IMR-90 (cell line): Measurements from ENCODE around the gene MET. TPM values are rescaled to one million over a fixed set of nuclear protein-coding genes. Genes with fewer than 3 reads are reported as not detected.

ENCODE experiments used
- ATAC-seq: fragments of 200-7000 bp; cut with Tn5 transposase; 2 replicates; pipeline ENCODE4 v1.9.1; 2020; ENCODE audit warnings: low read depth, mild to moderate bottlenecking, moderate library complexity
- BruUV-seq: library from RNA; stranded (reverse); fragments of 400-500 nt; replicated peaks from 2 replicates; lab custom pipeline; 2021; lab: Mats Ljungman, UMichigan
- CTCF ChIA-PET: fragments of 300-600 bp; formaldehyde crosslinking; extraction: SDS; loops from one replicate; lab custom pipeline; 2021; ENCODE audit warnings: antibody characterized with exemption; lab: Yijun Ruan, JAX
- POLR2A ChIA-PET: fragments of 300-600 bp; sonication (Branson Sonifier 250); formaldehyde crosslinking; loops from one replicate; lab custom pipeline; 2022; ENCODE audit warnings: antibody characterized with exemption; ENCODE audit not compliant: unreplicated experiment; lab: Charles Lee
- DNase-seq: peaks from one replicate; pipeline ENCODE4 v3.0.0; 2013
- H2AFZ ChIP-seq: replicated peaks from 2 replicates; pipeline ENCODE3; 2013; ENCODE audit warnings: low read length, mild to moderate bottlenecking; ENCODE audit not compliant: poor library complexity
- H2AK5ac ChIP-seq: 2 replicates; pipeline ENCODE4 v1.6.1; 2013; ENCODE audit warnings: low read depth, low read length, inconsistent platforms
- H2AK9ac ChIP-seq: replicated peaks from 2 replicates; pipeline ENCODE3; 2013; ENCODE audit warnings: mild to moderate bottlenecking, low read depth, low read length, moderate library complexity; ENCODE audit not compliant: poor library complexity
- H2BK120ac ChIP-seq: 2 replicates; pipeline ENCODE4 v1.6.1; 2013; ENCODE audit warnings: low read depth, low read length, inconsistent platforms
- H2BK15ac ChIP-seq: 3 replicates; pipeline ENCODE4 v1.6.1; 2013; ENCODE audit warnings: low read depth, low read length, inconsistent platforms
- H2BK20ac ChIP-seq: 2 replicates; pipeline ENCODE4 v1.6.1; 2013; ENCODE audit warnings: low read depth, mild to moderate bottlenecking, inconsistent platforms, low read length, moderate library complexity
- H2BK5ac ChIP-seq: 2 replicates; pipeline ENCODE4 v1.6.1; 2013; ENCODE audit warnings: mild to moderate bottlenecking, low read depth, low read length, inconsistent platforms; ENCODE audit not compliant: poor library complexity, severe bottlenecking
- H3K14ac ChIP-seq: replicated peaks from 2 replicates; pipeline ENCODE4 v1.6.1; 2013; ENCODE audit warnings: low read depth, low read length, inconsistent platforms
- H3K18ac ChIP-seq: 2 replicates; pipeline ENCODE4 v1.6.1; 2013; ENCODE audit warnings: low read depth, low read length, control low read depth
- H3K23ac ChIP-seq: 2 replicates; pipeline ENCODE4 v1.6.1; 2013; ENCODE audit warnings: low read depth, low read length, inconsistent platforms
- H3K27ac ChIP-seq: 2 replicates; pipeline ENCODE4 v1.5.1; 2013; ENCODE audit warnings: mild to moderate bottlenecking, control low read depth, low read length; ENCODE audit not compliant: insufficient read depth
- H3K27me3 ChIP-seq: 2 replicates; pipeline ENCODE4 v1.6.1; 2013; ENCODE audit warnings: low read length; ENCODE audit not compliant: control insufficient read depth, insufficient read depth
- H3K36me3 ChIP-seq: 2 replicates; pipeline ENCODE4 v1.6.1; 2013; ENCODE audit warnings: low read length, mixed read lengths; ENCODE audit not compliant: control insufficient read depth, insufficient read depth
- H3K4ac ChIP-seq: 2 replicates; pipeline ENCODE4 v1.6.1; 2013; ENCODE audit warnings: low read depth, low read length, inconsistent platforms
- H3K4me1 ChIP-seq: 2 replicates; pipeline ENCODE4 v1.6.1; 2013; ENCODE audit warnings: low read length, mixed read lengths; ENCODE audit not compliant: control insufficient read depth, insufficient read depth
- H3K4me2 ChIP-seq: 2 replicates; pipeline ENCODE4 v1.6.1; 2013; ENCODE audit warnings: low read depth, mild to moderate bottlenecking, control low read depth, low read length, moderate library complexity
- H3K4me3 ChIP-seq: 2 replicates; pipeline ENCODE4 v1.5.1; 2013; ENCODE audit warnings: low read depth, mild to moderate bottlenecking, control low read depth, low read length, moderate library complexity; ENCODE audit not compliant: insufficient read depth
- H3K56ac ChIP-seq: 2 replicates; pipeline ENCODE4 v1.6.1; 2013; ENCODE audit warnings: low read length, inconsistent platforms; ENCODE audit not compliant: insufficient read depth; ENCODE audit errors: extremely low read depth
- H3K79me1 ChIP-seq, 2 experiments: 2 replicates each; pipeline ENCODE4 v1.6.1; 2013; ENCODE audit warnings: low read length in 2 of 2, inconsistent platforms in 1 of 2, low read depth in 1 of 2
- H3K9ac ChIP-seq: 2 replicates; pipeline ENCODE4 v1.6.1; 2013; ENCODE audit warnings: low read depth, low read length, control low read depth
- H3K9me1 ChIP-seq: 2 replicates; pipeline ENCODE4 v1.6.1; 2013; ENCODE audit warnings: low read length, inconsistent platforms; ENCODE audit not compliant: insufficient read depth
- H3K9me3 ChIP-seq: 2 replicates; pipeline ENCODE4 v1.6.1; 2013; ENCODE audit warnings: low read length; ENCODE audit not compliant: control insufficient read depth, insufficient read depth
- H4K20me1 ChIP-seq: 2 replicates; pipeline ENCODE4 v1.6.1; 2013; ENCODE audit warnings: low read length, inconsistent platforms; ENCODE audit not compliant: insufficient read depth
- H4K5ac ChIP-seq: 2 replicates; pipeline ENCODE4 v1.6.1; 2013; ENCODE audit warnings: mild to moderate bottlenecking, low read depth, low read length, control low read depth
- H4K8ac ChIP-seq, 2 experiments: 2 replicates each; pipeline ENCODE4 v1.6.1; 2013; ENCODE audit warnings: low read depth in 2 of 2, low read length in 2 of 2, control low read depth in 1 of 2, inconsistent platforms in 1 of 2
- H4K91ac ChIP-seq: 2 replicates; pipeline ENCODE4 v1.6.1; 2013; ENCODE audit warnings: low read depth, low read length, inconsistent platforms; ENCODE audit not compliant: insufficient read depth
- BHLHE40 ChIP-seq: fragments of 150-350 bp; IDR thresholded peaks from 2 replicates; pipeline ENCODE4 v1.6.1; 2016; ENCODE audit warnings: mild to moderate bottlenecking, low read depth, low read length
- CEBPB ChIP-seq: IDR thresholded peaks from 2 replicates; pipeline ENCODE4 v1.6.1; 2012; ENCODE audit warnings: low read depth, low read length, improper control_type of control experiment
- CHD1 ChIP-seq: IDR thresholded peaks from 2 replicates; pipeline ENCODE4 v1.6.1; 2012; ENCODE audit warnings: low read depth, low read length, improper control_type of control experiment
- CTCF ChIP-seq: conservative IDR thresholded peaks from 2 replicates; pipeline ENCODE4 v1.5.1; 2012; ENCODE audit warnings: mild to moderate bottlenecking, low read depth, low read length, improper control_type of control experiment
- ELK1 ChIP-seq: fragments of 150-350 bp; IDR thresholded peaks from 2 replicates; pipeline ENCODE4 v1.6.1; 2016; ENCODE audit warnings: low read depth, mild to moderate bottlenecking, low read length, moderate library complexity, borderline replicate concordance
- FOS ChIP-seq: fragments of 150-350 bp; IDR thresholded peaks from 2 replicates; pipeline ENCODE4 v1.6.1; 2016; ENCODE audit warnings: low read depth, low read length
- MAFK ChIP-seq: IDR thresholded peaks from 2 replicates; pipeline ENCODE4 v1.6.1; 2012; ENCODE audit warnings: low read depth, low read length, improper control_type of control experiment
- MAZ ChIP-seq: IDR thresholded peaks from 2 replicates; pipeline ENCODE4 v1.6.1; 2012; ENCODE audit warnings: low read depth, mild to moderate bottlenecking, low read length, improper control_type of control experiment, moderate library complexity, borderline replicate concordance
- MXI1 ChIP-seq: IDR thresholded peaks from 2 replicates; pipeline ENCODE4 v1.6.1; 2012; ENCODE audit warnings: low read depth, mild to moderate bottlenecking, low read length, moderate library complexity, borderline replicate concordance
- NFE2L2 ChIP-seq: fragments of 150-350 bp; IDR thresholded peaks from 2 replicates; pipeline ENCODE4 v1.6.1; 2016; ENCODE audit warnings: low read depth, mild to moderate bottlenecking, low read length
- POLR2A ChIP-seq: IDR thresholded peaks from 2 replicates; pipeline ENCODE4 v1.6.1; 2012; ENCODE audit warnings: mild to moderate bottlenecking, low read depth, low read length
- RAD21 ChIP-seq: IDR thresholded peaks from 2 replicates; pipeline ENCODE4 v1.6.1; 2012; ENCODE audit warnings: low read length, improper control_type of control experiment
- RCOR1 ChIP-seq: IDR thresholded peaks from 2 replicates; pipeline ENCODE4 v1.6.1; 2012; ENCODE audit warnings: mild to moderate bottlenecking, low read length, improper control_type of control experiment; ENCODE audit not compliant: insufficient replicate concordance
- RFX5 ChIP-seq: IDR thresholded peaks from 2 replicates; pipeline ENCODE4 v1.8.0; 2012; ENCODE audit warnings: low read depth, mild to moderate bottlenecking, low read length, moderate library complexity
- SMC3 ChIP-seq: fragments of 150-350 bp; IDR thresholded peaks from 2 replicates; pipeline ENCODE4 v1.6.1; 2016; ENCODE audit warnings: low read depth, mild to moderate bottlenecking, antibody characterized with exemption, low read length, moderate library complexity
- USF2 ChIP-seq: fragments of 150-350 bp; IDR thresholded peaks from 2 replicates; pipeline ENCODE4 v1.6.1; 2017; ENCODE audit warnings: mild to moderate bottlenecking, antibody characterized with exemption, low read length, low read depth
- WGBS, 2 experiments: methylation state at CpG; one replicate each; pipeline versions ENCODE4 v1.1.5 to v1.1.7; 2013; ENCODE audit warnings: missing lambda C conversion rate in 2 of 2; ENCODE audit not compliant: insufficient read length in 1 of 2; ENCODE audit errors: extremely low coverage in 2 of 2; 5-methylcytosine and 5-hydroxymethylcytosine counted together
- dilution Hi-C: fragments of 300-500 bp; cut with HindIII; formaldehyde crosslinking; loops from one replicate; pipeline ENCODE4 v1.14.3; 2018; ENCODE audit warnings: low sequenced_read_pairs; ENCODE audit not compliant: unreplicated experiment
- in situ Hi-C: fragments of 300-500 bp; cut with MboI; formaldehyde crosslinking; loops from 3 replicates; pipeline ENCODE4 v1.14.3; 2019; ENCODE audit warnings: low sequenced_read_pairs, inconsistent platforms, mixed read lengths
- intact Hi-C: fragments of 100-400 bp; cut with micrococcal nuclease; formaldehyde crosslinking; loops from 2 replicates; pipeline ENCODE4 v1.10.0; 2022
- polyA plus RNA-seq, 3 experiments: library from polyadenylated mRNA; depleted of rRNA; stranded (reverse); fragments of >200 nt; gene quantifications; 2 replicates each; pipeline ENCODE4 v1.2.3, GENCODE V29; 2012; ENCODE audit warnings: low replicate concordance in 1 of 3
- total RNA-seq: library from RNA; depleted of rRNA; stranded (reverse); fragments of >200 nt; gene quantifications from 2 replicates; pipeline ENCODE4 v1.2.3, GENCODE V29; 2012

MET gene
- total and polyA plus RNA-seq, 2 of the 4 experiments (the other 2 are of a cell fraction) = 15.0 to 84.6 TPM

GRCh38 chr7:116683786-116684185 lies 11.8 kb downstream of the MET start:
- Histone ChIP-seq H3K4me2 (no peak overlapping the region), H2AK9ac (no peak overlapping the region), H2BK20ac (no peak overlapping the region), H2BK15ac (no peak overlapping the region), H3K4me1 (peaks cover 3% of the 10 kb centered on the region), H3K27me3 (no peaks in the 10 kb centered on the region), H2BK120ac (no peak overlapping the region), H3K79me1 (peaks cover 23 to 32% of the 10 kb centered on the region in 2 experiments), H3K14ac (no peak overlapping the region), H4K91ac (no peak overlapping the region), H2AFZ (no peak overlapping the region), H3K9me1 (no peaks in the 10 kb centered on the region; the same call in 1 of the 2 replicates), H2BK5ac (no peak overlapping the region), H3K9ac (no peak overlapping the region), H3K56ac (no peak overlapping the region), H4K5ac (no peak overlapping the region), H3K18ac (no peak overlapping the region), H3K4me3 (no peak overlapping the region), H3K27ac (no peak overlapping the region), H2AK5ac (no peak overlapping the region), H3K36me3 (no peaks in the 10 kb centered on the region), H4K8ac (no peak overlapping the region), H3K9me3 (no peaks in the 10 kb centered on the region), H4K20me1 (no peaks in the 10 kb centered on the region), H3K23ac (no peak overlapping the region), H3K4ac (no peak overlapping the region)
- in situ Hi-C loops = no loop called here
- intact Hi-C loops = no loop called here
- CTCF ChIA-PET = no interaction called here
- DNase-seq (no peak), ATAC-seq (no peak)
- dilution Hi-C loops = no loop called here
- 95% methylated on average over 3 of the region's 4 CpGs; no CpG with 5 or more reads in 1 of the 2 experiments for WGBS, 2 experiments
- TF ChIP-seq MAFK (no peak), CHD1 (no peak), CTCF (no peak), ELK1 (no peak), MXI1 (no peak), RAD21 (no peak), NFE2L2 (no peak), RCOR1 (no peak), BHLHE40 (no peak), SMC3 (no peak), POLR2A (no peak), CEBPB (no peak), USF2 (no peak), FOS (no peak), RFX5 (no peak), MAZ (no peak)
- no TSS peak for BruUV-seq
- POLR2A ChIA-PET = no interaction called here
